Amygdala (tissue), 56 donors: Measurements from ENCODE around the gene SCAPER.
"Not testable (repeated sequence)": the region's sequence is repeated elsewhere in the genome, so short reads cannot be mapped to it uniquely, and the experiment has no call there.

Experiments used
- DNase-seq, 56 donors: peaks; one replicate each; lab custom pipeline; 2025; lab: John Stamatoyannopoulos, UW

Gene SCAPER

GRCh38 chr15:76333309-76333708 is 571.8 kb downstream of the SCAPER start:
- no peak for DNase-seq

DNA sequence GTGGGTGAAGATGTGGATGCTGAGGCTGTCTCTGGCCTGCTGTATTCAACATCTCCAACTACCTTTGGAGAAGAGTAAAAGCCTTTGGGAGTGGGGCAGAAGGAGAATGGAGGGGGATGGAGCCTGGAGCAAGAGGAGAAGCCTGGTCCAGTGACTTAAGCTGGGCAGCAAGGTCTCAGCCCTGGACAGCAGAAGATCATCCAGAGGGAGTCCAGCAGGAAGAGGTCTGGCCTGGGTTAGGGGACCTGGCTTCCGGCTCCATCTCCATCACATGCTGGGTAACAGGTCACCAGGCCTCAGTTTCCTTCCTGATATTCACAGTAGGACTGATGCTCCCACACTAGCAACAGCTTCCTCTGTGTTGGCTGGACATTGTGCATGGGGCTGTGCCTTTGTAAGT is 572.3 kb downstream of the SCAPER start:
- DNase-seq: no peak

- peak in 4 of 56 donors; percentile 17 to 28 (median 22) for DNase-seq
Observed at GRCh38 chr15:76330080-76330680, 575.0 kb downstream of the SCAPER start.

- DNase-seq: no peak
Observed at GRCh38 chr15:76328958-76329357, 576.2 kb downstream of the SCAPER start.

DNA sequence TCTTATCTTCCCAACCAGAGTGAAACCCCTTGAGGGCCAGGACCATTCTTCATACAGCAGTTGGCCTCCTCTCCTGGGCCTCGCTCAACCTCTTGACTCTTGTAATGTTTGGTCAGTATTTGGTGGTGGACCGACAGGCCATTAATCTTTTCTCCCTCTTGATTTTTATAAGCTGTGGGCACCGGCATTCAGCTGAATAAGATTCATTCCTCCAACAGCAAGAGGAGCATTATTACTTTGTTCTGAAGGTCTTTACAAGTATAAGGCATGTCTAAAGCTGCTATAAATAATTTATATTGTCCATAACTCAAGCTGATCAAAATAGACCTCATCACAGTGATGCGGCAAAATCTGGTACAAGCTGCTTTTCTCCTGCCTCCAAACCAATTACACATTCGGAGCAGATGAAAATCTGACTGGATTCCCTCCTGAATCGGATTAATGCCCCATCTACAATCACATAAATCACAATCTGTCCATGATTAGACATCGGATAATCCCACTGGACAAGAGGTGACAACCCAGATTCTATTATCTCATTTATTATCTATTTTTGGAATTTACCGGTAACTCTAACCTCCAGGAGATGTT is 576.9 kb downstream of the SCAPER start:
- no peak for DNase-seq

DNA sequence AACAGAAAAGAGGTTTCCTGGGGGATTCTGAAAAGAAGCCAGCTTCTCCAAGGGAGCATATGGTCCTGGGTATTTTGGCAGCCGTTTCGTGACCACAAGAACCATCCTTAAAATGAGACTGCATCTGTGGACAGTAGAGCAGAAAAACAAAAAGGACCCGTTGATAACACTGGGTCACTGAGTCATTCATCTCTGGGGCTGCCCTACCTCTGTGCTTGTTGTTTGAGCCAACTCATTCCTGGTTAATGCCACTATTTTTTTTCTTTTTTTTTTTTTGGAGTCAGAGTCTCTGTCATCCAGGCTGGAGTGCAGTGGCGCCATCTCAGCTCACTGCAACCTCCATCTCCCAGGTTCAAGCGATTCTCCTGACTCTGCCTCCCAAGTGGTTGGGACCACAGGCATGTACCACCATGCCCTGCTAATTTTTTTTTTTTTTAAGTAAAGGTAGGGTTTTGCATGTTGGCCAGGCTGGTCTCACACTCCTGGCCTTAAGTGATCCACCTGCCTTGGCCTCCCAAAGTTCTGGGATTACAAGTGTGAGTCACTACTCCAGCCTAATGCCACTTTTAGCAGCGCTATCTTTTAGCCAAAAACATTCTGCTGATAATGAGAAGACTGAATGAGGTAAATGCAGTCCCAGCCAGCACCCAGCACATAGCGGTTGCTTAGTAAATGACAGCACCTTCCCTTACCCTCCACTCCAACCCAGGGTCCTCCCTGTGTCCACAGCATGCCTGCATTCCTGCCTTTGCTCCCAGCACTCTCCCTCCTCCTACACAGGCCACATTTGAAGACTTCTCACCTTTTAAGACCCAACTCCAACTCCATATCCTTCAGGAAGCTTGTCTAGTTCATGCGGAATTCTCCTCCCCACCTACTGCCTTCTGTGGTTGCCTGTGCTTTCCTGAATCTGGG is 577.7 kb downstream of the SCAPER start:
- DNase-seq: no peak

- no peak for DNase-seq
Observed at GRCh38 chr15:76325704-76326103, 579.4 kb downstream of the SCAPER start.

DNA sequence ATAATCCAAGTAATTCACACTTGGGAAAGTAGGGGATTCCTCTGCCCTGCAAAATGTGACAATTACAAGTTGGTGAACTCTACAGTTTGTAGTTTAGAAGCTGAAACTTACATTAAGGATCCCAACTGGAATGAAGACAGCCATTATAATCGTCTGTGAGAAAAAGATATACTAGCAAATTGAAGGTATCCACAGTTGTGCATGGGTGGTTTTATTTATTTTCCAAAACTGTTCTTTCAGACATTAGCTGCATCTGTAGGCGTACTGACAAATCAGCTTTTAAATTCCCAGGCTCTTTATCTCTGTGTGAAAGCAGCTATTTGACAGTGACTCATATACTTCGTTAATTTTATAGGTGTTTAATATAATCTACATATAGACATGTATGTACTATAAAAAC is 581.1 kb downstream of the SCAPER start:
- DNase-seq: peak in 1 of 56 donors; percentile 7

DNA sequence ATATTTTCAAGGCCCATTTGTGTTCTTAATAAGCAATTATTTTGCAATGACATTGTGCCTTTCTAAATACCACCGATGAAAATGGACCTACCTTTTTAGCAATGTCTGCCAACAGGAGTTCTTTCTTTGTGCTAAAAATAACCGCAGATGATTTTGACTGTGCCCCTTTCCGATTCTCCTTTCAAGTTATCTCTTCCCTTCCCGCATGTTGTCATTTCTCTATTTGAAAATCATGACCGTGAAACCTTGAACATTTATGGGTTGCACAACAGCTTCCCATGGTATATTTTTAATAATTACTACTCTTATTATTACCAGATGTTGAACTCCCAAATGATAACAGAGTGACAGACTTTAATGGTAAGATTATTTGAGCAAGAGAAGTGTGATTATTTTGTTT is 583.5 kb downstream of the SCAPER start:
- no peak for DNase-seq

DNA sequence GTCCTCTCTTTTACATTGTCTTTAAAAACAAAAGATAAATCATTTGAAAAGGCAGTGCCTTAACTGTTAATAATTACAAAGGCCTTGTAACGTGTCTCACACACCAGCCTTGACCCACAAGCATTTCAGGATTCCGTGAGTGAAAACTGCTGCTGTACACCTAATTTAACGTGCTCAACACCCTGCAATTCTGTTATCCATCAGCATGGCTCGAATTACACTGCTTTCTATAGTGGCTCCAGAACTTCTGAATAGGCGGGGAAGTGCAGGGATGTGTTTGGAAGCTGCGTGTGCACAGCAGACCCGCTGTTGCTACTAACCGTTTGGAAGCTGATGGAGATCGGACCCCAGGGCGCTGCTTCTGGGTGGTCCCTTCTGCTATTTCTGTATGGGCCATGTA is 584.0 kb downstream of the SCAPER start:
- DNase-seq: no peak

DNA sequence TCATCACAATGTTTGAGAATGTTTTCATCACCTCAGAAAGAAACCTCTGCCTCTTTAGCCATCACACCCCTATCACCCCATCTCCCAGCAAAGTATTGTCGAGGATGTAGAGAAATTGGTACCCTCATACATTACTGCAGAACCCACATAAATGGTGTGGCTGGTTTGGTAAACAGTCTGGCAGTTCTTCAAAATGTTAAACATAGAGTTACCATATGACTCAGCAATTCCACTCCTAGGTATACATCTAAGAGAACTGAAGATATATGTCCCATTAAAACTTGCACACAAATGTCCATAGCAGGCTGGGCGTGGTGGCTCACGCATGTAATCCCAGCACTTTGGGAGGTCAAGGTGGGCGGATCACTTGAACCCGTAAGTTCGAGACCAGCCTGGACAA is 585.1 kb downstream of the SCAPER start:
- DNase-seq: no peak

- DNase-seq: no peak
Observed at GRCh38 chr15:76313731-76314130, 591.4 kb downstream of the SCAPER start.

DNA sequence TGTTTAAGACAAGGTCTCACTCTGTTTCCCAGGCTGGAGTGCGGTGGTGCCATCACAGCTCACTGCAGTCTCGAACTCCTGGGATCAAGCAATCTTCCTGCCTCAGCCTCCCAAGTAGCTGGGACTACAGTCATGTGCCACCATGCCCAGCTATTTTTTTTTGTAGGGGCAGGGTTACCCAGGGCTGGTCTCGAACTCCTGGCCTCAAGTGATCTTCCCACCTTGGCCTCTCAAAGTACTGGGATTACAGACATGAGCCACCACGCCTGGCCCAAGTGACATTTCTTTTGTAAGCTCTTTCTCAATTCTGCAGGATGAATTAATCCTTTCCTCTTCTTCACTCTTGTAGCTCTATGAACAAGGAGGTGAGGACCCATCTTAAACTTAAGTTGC is 592.0 kb downstream of the SCAPER start:
- not testable (repeated sequence) for DNase-seq

DNA sequence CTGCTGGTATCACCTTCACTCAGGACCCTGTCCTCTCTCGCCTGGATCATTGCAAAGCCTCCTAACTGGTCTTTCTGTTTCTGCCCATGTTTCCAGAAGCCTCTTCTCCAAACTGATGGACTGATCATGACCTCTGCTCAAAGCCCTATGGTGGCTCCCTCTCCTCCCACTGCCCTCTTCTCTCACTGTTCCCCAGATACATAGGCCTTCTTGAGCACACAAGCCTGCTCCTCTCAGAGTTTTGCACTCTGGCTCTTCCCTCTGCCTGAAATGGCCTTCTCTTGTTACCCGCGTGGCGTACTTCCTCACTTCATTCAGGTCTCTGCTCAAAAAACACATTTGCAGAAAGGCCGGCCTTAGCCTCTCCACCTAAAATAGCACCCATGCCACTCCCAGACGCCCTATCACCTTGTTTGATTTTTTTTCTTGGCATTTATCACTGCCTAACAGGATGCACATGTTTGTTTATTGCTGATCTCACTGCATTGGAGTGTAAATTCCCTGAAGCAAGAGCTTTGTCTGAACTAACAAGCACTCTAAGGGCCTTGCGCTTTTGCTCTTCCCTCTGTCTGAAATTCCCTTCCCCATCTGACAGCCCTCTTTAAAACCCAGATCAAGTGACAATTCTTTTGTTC is 592.5 kb downstream of the SCAPER start:
- DNase-seq: no peak

DNA sequence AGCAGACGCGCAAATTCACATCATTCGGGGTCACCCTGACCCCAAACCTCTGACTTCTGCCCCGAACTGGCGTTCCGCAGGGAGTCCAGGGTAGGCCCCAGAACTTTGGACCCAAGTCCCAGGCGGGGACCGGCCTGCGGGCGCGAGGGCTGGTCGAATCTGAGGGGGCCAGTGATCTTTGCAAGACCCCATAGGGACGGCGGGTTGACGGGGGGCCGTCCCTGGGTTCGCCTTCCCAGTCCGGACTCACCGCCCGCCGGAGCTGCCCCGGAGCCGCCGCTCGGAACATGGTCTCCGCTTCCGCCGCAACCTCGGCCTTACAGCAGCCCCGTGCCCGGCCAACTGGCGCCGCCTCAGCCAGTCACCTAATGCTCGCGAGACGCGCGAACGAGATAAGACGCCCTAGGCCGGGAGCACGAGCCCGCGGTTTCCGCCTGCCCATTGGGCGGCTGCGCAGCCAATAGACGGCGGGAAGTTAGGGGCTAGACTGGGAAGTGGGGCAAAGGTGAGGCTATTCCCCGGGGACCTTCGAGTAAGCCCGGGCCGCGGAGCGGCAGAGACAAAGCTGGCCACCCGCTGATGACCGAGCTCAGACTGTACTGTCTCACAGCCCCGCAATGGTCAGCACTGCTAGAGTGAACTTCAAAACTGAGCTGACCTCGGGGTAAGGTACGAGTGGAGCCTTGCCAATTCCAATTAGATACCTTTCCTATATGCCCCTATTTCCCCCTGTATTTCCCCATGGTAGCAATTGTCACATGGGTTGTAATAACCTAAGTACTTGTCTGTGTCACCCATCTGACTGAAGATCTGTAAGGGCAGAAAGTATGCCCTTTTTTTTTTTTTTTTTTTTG is 593.8 kb downstream of the SCAPER start, which contains the start of gene ETFA:
ETFA (minus strand) TSS at position 370 of the 854 bp plus-strand sequence; CDS start at position 289, 81 bp downstream.
- peak; percentile 23 to 93 (median 78) for DNase-seq

- DNase-seq: peak in 6 of 56 donors; percentile 11 to 38 (median 32)
Observed at GRCh38 chr15:76310475-76311099, 594.6 kb downstream of the SCAPER start.

- no peak for DNase-seq
Observed at GRCh38 chr15:76309601-76310330, 595.4 kb downstream of the SCAPER start.

DNA sequence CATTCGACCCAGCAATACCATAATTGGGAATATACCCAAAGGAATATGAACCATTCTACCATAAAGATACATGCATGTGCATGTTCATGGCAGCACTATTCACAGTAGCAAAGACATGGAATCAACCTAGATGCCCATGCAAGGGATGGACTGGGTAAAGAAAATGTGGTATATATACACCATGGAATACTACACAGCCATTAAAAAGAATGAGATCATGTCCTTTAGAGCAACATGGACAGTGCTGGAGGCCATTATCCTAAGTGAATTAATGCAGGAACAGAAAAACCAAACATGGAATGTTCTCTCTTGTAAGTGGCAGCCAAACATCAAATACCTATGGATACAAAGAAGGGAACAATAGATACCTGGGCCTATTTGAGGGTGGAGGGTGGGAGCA is 601.2 kb downstream of the SCAPER start:
- no peak for DNase-seq

GRCh38 chr15:76299786-76300185 is 605.4 kb downstream of the SCAPER start:
- no peak for DNase-seq
